ENCODE data around the gene ST3GAL2.
"Not testable (repeated sequence)": the region's sequence is repeated elsewhere in the genome, so short reads cannot be mapped to it uniquely, and the experiment has no call there.

Gene ST3GAL2

DNA sequence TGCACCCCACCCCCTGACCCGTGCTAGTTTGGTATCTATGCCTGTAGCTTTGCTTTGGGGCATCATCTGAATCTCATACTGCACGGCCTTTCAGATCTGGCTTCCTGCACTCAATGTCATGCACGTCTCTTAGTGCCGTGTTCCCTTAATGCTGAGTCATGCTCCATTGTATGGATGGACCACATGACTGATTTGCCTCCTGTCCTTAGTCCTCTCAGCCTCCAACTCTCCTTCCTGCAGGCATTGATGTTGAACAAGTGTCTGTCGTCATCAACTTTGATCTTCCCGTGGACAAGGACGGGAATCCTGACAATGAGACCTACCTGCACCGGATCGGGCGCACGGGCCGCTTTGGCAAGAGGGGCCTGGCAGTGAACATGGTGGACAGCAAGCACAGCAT, 106.2 kb downstream of the ST3GAL2 start:
- not testable (repeated sequence) for DNase-seq (ENCODE audit: low spot score)

DNA sequence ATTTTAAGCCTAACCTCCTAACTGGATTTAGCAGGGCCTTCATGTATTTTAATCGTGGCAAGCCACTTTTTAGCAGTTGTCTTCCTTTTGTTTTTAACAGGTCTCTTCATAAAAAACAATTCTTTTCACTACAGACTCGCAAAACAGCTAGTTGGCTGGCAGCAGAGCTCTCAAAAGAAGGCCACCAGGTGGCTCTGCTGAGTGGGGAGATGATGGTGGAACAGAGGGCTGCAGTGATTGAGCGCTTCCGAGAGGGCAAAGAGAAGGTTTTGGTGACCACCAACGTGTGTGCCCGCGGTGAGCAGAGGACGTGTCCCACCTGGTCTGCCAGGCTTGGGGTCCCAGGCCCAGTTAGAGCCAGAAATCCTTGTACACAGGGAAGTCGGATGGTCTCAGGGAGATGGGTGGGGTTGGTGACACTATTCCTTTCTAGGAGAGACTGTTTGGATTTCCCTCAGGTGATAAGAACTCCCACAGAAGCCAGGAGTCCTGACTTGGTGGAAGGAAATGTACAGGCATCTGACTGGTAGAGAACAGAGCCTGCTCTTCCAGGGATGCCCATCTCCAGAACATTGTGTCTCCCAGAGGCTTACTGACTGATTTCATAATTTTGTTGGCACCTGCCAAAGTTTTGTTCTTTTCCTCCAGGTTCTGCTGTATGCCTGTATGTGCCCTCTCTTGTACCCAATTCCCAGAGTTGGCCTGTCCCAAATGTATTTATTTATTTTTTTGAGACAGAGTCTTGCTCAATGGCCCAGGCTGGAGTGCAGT, 107.1 kb downstream of the ST3GAL2 start:
- DNase-seq (ENCODE audit: low spot score): no peak

DNA sequence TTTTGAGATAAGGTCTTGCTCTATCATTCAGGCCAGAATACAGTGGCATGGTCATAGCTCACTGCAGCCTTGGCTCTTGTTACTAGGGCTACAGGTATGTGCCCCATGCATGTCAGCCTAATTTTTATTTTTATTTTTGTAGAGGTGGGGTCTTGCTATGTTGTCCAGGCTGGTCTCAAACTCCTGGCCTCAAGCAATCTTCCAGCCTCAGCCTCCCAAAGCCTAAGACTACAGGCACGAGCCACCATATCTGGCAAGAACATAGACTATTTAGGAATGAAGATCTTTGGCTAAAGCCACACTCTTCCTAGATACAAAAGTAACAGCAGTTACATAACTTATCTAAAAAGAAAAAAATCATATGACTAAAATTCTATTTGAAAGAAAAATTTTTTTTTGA, 107.8 kb downstream of the ST3GAL2 start:
- DNase-seq (ENCODE audit: low spot score): no peak

All from kidney tubule cell (primary cell).